ENCODE measurements around the gene NUMBL.

GRCh38 chr19:40705950-40706619 is 15.6 kb upstream of the NUMBL start:
- TF ChIP-seq MAX (IDR thresholded peaks at IDR 0.05) (no peak), ZBTB7A (IDR thresholded peaks at IDR 0.05; ENCODE audit: low read depth) (no peak), RAD21 (IDR thresholded peaks at IDR 0.05; ENCODE audit: low read depth) (no peak), YY1 (IDR thresholded peaks at IDR 0.05; ENCODE audit: low read depth) (no peak), USF1 (IDR thresholded peaks at IDR 0.05) (no peak), EP300 (IDR thresholded peaks at IDR 0.05; ENCODE audit: borderline replicate concordance) (no peak), NFIC (IDR thresholded peaks at IDR 0.05) (no peak), REST (IDR thresholded peaks at IDR 0.05; ENCODE audit: low read depth) (no peak), FOXM1 (IDR thresholded peaks at IDR 0.05; ENCODE audit: borderline replicate concordance, low read depth) (no peak), EGR1 (IDR thresholded peaks at IDR 0.05) (no peak)
